GM12891 (cell line): ENCODE data around the gene TMEM203.

Source experiments
- PAX5 ChIP-seq: IDR thresholded peaks from 2 replicates; pipeline ENCODE4 v1.6.1; 2011; ENCODE audit warnings: low read length, moderate library complexity, mild to moderate bottlenecking; ENCODE audit not compliant: insufficient read depth, severe bottlenecking
- POLR2A ChIP-seq: IDR thresholded peaks from 2 replicates; pipeline ENCODE4 v1.6.1; 2011; ENCODE audit warnings: low read depth, low read length, control low read depth
- POLR2AphosphoS5 ChIP-seq: IDR thresholded peaks from 2 replicates; pipeline ENCODE4 v1.6.1; 2011; ENCODE audit warnings: low read depth, low read length, control low read depth
- POU2F2 ChIP-seq: IDR thresholded peaks from 2 replicates; pipeline ENCODE4 v1.6.1; 2011; ENCODE audit warnings: low read depth, mild to moderate bottlenecking, control low read depth, low read length, moderate library complexity
- SPI1 ChIP-seq: IDR thresholded peaks from 2 replicates; pipeline ENCODE4 v1.6.1; 2011; ENCODE audit warnings: low read depth, low read length, control low read depth
- TAF1 ChIP-seq: IDR thresholded peaks from 2 replicates; pipeline ENCODE4 v1.6.1; 2011; ENCODE audit warnings: low read depth, low read length, control low read depth

- no peak for TF ChIP-seq POLR2A
- TF ChIP-seq POLR2AphosphoS5: no peak
- no peak for TF ChIP-seq SPI1
- TF ChIP-seq TAF1: no peak
- TF ChIP-seq POU2F2: no peak
- no peak for TF ChIP-seq PAX5
Observed at GRCh38 chr9:137236238-137236935, 30.9 kb upstream of the TMEM203 start.
